ENCODE results near the gene COL23A1. TPM values are rescaled to one million over a fixed set of nuclear protein-coding genes. Genes with fewer than 3 reads are reported as not detected.

Gene COL23A1
- total RNA-seq, 1 experiment from 2014 or later: 0.18 TPM

DNA sequence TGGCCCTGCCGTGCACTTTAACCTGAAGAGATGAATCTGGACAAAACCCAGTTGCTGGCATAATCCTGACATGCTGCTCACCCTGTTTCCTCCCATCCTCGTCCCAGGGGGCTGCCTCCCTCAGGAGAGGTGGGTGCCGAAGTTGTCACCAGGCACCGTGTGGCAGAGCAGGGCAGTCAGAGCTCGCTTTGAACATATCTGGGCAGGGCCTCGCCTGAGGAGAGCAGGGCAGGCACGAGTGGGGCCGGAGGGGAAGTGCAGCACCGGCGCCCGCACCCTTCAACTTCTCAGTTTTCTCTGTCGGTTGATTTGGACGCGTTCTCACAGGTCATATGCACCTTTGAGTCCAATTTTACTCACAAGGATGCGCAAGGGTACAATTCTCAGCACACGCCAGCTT is 216.5 kb downstream of the COL23A1 start:
- Mint-ChIP-seq H3K27me3 (ENCODE audit: insufficient read depth, unreplicated experiment) (peaks cover 19% of the 10 kb centered on the region), H3K4me3 (ENCODE audit: unreplicated experiment) (no peak overlapping the region), H3K36me3 (ENCODE audit: insufficient read depth, unreplicated experiment) (no peaks in the 10 kb centered on the region), H3K9me3 (ENCODE audit: unreplicated experiment) (peaks cover 16% of the 10 kb centered on the region), H3K27ac (ENCODE audit: unreplicated experiment) (no peak overlapping the region), H3K4me1 (ENCODE audit: low read depth, unreplicated experiment) (no peaks in the 10 kb centered on the region)
- Histone ChIP-seq H3K27me3 (replicated peaks; ENCODE audit: control insufficient read depth, insufficient read depth, low read length) (no peaks in the 10 kb centered on the region), H3K9me3 (peaks cover 2% of the 10 kb centered on the region; the same call in 1 of the 2 replicates), H3K36me3 (ENCODE audit: control insufficient read depth, insufficient read depth, low read length) (no peaks in the 10 kb centered on the region), H3K4me3 (ENCODE audit: low read depth, low read length) (no peak overlapping the region), H3K4me1 (no peaks in the 10 kb centered on the region)
- ChIA-PET POLR2A (no interaction called here), CTCF (no interaction called here)
- intact Hi-C loops (cut with micrococcal nuclease; ENCODE audit: unreplicated experiment): no loop called here
- TF ChIP-seq, protein P1, sequence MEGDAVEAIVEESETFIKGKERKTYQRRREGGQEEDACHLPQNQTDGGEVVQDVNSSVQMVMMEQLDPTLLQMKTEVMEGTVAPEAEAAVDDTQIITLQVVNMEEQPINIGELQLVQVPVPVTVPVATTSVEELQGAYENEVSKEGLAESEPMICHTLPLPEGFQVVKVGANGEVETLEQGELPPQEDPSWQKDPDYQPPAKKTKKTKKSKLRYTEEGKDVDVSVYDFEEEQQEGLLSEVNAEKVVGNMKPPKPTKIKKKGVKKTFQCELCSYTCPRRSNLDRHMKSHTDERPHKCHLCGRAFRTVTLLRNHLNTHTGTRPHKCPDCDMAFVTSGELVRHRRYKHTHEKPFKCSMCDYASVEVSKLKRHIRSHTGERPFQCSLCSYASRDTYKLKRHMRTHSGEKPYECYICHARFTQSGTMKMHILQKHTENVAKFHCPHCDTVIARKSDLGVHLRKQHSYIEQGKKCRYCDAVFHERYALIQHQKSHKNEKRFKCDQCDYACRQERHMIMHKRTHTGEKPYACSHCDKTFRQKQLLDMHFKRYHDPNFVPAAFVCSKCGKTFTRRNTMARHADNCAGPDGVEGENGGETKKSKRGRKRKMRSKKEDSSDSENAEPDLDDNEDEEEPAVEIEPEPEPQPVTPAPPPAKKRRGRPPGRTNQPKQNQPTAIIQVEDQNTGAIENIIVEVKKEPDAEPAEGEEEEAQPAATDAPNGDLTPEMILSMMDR (IDR thresholded peaks at IDR 0.05; ENCODE audit: insufficient read depth in 1 of 2, low read depth in 1 of 2, low read length in 1 of 2, severe bottlenecking in 1 of 2, unreplicated experiment in 1 of 2): no peak
- BruUV-seq (replicated peaks): no TSS peak
- DNase-seq: no peak

DNA sequence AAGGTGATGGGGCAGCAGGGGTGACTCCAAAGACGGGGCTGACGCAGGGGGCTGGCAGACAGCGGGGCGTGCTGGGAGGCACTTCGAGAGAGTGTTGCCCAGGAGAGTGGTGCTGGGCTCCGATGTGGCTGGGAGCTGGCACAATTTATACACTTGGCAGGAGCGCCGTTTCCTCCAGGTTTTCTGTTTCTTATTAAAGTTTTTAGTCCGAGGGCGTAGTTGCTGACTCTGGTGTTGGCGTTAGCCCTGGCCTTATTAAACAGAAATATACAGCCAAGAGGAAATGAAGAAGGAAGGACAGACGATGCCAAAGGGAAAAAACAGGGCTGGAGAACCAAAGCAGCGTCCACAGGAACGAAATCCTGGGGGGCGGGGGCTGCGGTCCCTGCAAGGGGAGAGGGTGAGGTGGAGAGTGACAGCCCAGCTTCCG is 218.0 kb downstream of the COL23A1 start:
- CTCF ChIA-PET: no interaction called here
- Histone ChIP-seq H3K36me3 (ENCODE audit: control insufficient read depth, insufficient read depth, low read length) (no peaks in the 10 kb centered on the region), H3K27me3 (replicated peaks; ENCODE audit: control insufficient read depth, insufficient read depth, low read length) (no peaks in the 10 kb centered on the region), H3K4me1 (no peaks in the 10 kb centered on the region), H3K4me3 (ENCODE audit: low read depth, low read length) (no peak overlapping the region), H3K9me3 (peaks cover 2% of the 10 kb centered on the region; the same call in 1 of the 2 replicates)
- H3K4me1 Mint-ChIP-seq (ENCODE audit: low read depth, unreplicated experiment): no peaks in the 10 kb centered on the region
- intact Hi-C loops (cut with micrococcal nuclease; ENCODE audit: unreplicated experiment): no loop called here
- TF ChIP-seq, protein P1 (IDR thresholded peaks at IDR 0.05; ENCODE audit: insufficient read depth in 1 of 2, low read depth in 1 of 2, low read length in 1 of 2, severe bottlenecking in 1 of 2, unreplicated experiment in 1 of 2): no peak
- BruUV-seq (replicated peaks): no TSS peak
- H3K4me3 Mint-ChIP-seq (ENCODE audit: unreplicated experiment): no peak overlapping the region
- POLR2A ChIA-PET: no interaction called here
- DNase-seq: no peak
- H3K9me3 Mint-ChIP-seq (ENCODE audit: unreplicated experiment): peaks cover 16% of the 10 kb centered on the region
- no peaks in the 10 kb centered on the region for H3K36me3 Mint-ChIP-seq (ENCODE audit: insufficient read depth, unreplicated experiment)
- H3K27ac Mint-ChIP-seq (ENCODE audit: unreplicated experiment): no peak overlapping the region
- peaks cover 19% of the 10 kb centered on the region for H3K27me3 Mint-ChIP-seq (ENCODE audit: insufficient read depth, unreplicated experiment)

DNA sequence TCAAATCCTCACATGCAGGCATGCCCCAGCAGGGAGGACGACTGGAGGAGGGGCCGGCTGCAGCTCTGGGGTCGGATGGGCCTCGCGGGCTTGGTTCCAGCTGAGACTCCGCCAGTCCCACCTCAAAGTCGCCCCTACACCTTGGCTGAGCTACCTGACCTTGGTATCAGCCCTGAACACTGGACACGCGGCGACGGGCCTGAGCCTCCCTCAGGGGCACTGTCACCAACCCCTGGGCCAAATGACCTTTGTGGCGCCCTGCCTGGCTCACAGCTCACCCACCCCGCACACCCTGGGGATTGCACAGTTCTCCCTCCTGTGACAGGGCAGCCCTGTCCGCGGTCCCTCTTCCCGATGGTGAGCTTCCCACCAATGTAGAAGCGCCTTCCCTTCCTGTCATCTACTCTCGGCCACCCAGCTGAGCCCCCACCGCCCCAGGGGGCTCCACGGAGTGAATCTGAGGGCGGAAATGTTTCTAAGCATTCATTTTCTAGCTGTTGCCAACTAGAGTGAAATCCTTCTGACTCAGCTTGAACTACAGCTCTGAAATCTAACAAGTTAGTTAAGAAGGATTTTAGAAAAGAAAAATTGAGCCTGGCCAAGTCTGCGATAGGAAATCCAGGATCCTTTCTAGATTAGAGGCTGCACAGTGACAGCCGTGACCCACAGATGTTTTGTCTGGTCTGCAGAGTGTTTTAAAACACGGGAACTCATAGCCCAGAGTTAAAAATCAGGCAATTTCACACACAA is 218.7 kb downstream of the COL23A1 start:
- H3K36me3 Mint-ChIP-seq (ENCODE audit: insufficient read depth, unreplicated experiment): no peaks in the 10 kb centered on the region
- Histone ChIP-seq H3K27me3 (replicated peaks; ENCODE audit: control insufficient read depth, insufficient read depth, low read length) (no peaks in the 10 kb centered on the region), H3K4me3 (ENCODE audit: low read depth, low read length) (no peak overlapping the region), H3K36me3 (ENCODE audit: control insufficient read depth, insufficient read depth, low read length) (no peaks in the 10 kb centered on the region), H3K4me1 (no peaks in the 10 kb centered on the region), H3K9me3 (peaks cover 2% of the 10 kb centered on the region; the same call in 1 of the 2 replicates)
- TF ChIP-seq, protein P1 (IDR thresholded peaks at IDR 0.05; ENCODE audit: insufficient read depth in 1 of 2, low read depth in 1 of 2, low read length in 1 of 2, severe bottlenecking in 1 of 2, unreplicated experiment in 1 of 2): no peak
- POLR2A ChIA-PET: no interaction called here
- no peak overlapping the region for H3K4me3 Mint-ChIP-seq (ENCODE audit: unreplicated experiment)
- CTCF ChIA-PET: no interaction called here
- peaks cover 21% of the 10 kb centered on the region for H3K27me3 Mint-ChIP-seq (ENCODE audit: insufficient read depth, unreplicated experiment)
- no peaks in the 10 kb centered on the region for H3K4me1 Mint-ChIP-seq (ENCODE audit: low read depth, unreplicated experiment)
- no TSS peak for BruUV-seq (replicated peaks)
- intact Hi-C loops (cut with micrococcal nuclease; ENCODE audit: unreplicated experiment): no loop called here
- no peak overlapping the region for H3K27ac Mint-ChIP-seq (ENCODE audit: unreplicated experiment)
- no peak for DNase-seq
- H3K9me3 Mint-ChIP-seq (ENCODE audit: unreplicated experiment): peaks cover 16% of the 10 kb centered on the region

Data from Caco-2 (cell line).